KG1 (cell line): Measurements from ENCODE around the gene DPP10.

Source experiments
- DNase-seq: peaks from one replicate; lab custom pipeline; 2025; lab: John Stamatoyannopoulos, UW

The DPP10 gene

DNA sequence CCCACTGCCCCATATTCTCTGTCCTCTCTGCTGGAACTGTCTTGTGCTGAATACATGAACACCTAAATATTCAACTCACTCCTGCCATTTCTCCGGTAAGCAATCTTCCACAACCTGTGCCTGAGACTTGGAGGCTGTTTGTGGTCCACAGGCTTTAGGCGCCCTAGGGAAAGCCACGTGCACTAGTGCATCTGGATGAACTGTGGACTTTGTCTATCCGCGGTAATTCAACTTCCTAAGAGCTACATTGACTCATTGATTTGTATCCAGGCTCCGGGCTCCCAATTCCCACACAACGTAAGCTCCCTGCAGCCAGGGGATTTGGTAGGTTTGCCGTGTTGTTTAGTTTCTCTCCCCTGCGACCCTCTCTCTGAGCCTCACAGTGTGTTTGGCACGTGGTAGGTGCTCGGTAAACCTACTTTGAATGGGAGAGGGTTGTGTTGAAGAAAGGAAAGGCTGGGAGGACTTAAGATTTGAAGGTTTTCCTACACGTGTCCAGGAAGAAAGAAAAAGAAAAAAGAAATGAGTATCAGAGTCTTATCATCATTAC is 718.2 kb downstream of the DPP10 start:
- no peak for DNase-seq

DNA sequence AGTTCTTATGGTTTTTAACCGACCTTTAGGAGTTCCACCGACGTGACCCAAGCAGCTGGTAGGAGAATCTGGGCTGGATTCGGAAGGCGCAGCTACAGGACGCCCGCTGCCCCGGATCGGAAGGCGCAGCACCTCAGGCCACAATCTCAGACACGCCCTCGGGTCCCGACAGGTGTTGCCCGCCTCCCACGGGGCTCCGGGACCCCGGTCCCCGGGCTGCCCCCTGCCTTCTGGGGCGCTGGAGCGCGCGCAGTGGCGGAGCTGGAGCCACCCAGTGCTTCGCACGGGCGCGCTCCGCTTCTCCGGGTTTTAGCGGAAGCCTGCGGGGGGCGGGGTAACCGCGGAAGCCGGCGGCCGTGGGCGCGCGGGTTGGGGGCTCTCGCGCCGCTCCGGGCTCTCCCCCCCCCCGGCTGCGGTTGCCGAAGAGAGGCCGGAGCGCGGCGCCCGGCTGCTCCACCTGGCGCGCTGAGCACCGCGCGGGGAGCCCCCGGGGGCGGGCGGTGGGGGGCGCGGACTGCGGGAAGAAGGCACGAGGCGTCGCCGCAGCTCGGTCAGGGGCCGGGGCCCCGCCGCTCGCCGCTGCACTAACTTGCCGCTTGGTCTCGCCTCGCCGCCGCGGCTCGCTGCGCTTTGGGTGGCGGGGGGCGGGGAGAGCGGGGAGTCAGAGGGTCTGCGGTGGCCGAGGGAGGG is 718.8 kb downstream of the DPP10 start:
- no peak for DNase-seq

DNA sequence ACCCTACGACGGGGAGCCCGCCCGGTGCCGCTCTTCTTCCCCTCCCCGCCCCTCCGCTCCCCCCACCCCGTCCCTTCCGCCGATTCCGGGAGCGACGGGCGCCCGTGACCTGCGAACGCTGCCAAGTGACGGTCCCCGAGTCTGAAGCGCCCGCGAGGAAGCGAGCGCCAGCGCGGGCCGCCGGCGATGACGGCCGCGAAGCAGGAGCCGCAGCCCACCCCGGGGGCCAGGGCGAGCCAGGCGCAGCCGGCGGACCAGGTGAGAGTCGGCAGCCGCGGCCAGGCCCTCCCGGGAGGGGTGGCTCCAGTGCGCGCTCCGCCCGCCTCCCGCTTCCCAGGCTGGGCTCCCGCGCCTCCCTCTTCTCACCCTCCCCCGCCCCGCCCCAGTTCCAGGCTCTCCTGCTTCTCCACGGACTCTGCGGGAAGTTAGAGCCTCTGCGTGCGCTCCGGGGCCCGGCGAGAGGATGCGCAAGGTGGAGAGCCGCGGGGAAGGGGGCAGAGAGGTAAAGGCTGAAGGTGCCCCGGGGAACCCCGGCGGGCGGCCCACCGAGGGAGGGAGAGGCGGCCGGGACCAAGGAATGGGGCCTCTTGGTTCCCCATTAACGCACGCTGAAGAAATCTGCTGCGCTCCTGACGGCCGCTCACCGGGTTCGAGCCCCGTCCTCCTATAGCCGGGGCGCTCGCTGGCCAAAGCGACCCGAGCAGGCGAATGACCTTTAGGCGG is 719.5 kb downstream of the DPP10 start:
- DNase-seq, result no peak

DNA sequence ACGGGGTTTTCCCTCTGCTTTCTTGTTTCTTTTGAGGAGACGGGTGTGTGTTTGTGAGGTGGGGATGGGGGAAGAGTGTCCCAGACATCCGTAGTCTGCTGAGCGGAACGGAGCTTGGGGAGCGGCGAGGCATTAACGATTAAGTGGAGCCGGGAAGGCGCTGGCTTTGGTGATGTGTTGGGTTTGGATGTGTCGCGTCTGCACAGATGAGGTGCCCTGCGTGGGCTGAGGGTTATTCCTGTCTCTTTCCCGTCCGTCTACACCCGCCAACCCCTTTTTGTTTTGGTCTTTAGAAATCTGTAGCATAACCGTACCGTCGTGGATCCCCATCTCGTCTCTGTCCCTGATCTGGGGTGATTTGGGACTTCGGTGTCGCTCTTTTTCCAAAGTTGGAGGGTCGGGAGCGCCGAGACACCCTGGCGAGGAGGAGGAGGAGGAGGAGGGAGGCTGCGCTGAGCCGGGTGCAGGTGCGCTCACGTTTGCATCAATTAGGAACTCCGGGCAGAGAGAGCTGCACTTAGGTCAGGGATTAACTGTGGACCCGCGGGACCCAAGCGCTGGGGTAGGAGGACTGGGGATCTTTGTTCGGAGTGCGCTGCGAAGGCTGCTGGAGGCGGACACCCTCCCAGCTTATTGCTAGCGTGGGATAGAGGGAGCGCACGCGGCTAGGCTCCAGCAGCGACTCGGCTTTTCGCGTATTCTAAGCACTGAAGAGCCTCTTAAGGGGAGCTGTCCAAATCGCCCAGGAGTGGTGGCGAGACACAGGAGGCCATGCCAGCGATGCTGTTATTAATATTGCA is 720.3 kb downstream of the DPP10 start:
- DNase-seq, result no peak

DNA sequence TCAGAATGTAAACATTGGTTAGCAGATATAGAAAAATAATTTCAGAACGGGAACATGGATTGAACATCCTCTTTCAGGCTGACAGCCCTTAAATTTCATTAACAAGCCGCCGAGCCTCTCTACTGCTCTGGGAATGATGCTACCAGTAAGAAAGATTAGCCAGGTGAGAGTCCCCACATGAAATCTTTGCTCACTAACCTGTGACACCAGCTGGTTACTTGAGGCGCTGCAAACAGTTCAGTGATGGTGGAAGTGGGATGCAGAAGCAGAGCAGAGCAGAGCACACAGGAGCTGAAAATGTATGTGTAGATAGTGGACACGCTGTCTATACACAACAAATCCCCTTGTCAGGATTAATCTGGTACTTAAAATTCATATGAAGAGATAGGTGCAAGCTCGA is 721.1 kb downstream of the DPP10 start:
- DNase-seq, result no peak

DNA sequence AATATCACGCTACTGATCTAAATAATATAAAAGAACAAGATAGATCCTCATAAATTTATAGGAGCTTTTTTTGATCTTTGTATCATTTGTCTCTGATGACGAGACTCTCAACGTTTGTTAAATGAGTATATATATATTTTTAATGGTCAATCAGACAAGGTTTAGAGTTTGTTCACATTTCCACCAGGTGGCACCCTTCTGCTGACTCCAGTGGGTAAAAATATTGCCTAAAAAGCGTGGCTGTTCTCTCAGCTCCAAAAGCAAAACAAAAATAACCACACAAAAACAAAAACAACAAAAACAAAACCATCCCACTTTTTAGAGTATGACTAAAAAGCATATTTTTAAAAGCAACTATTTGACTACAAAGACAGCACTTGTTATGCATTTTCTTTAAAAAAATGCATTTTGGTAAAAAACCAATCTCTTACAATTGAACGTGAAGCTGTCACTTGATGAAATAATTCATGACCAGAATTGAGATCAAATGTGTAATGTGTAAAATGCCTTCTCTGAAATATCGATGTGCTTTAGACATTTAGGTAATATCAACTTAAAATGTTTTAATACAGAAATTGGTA is 723.2 kb downstream of the DPP10 start:
- no peak for DNase-seq

DNA sequence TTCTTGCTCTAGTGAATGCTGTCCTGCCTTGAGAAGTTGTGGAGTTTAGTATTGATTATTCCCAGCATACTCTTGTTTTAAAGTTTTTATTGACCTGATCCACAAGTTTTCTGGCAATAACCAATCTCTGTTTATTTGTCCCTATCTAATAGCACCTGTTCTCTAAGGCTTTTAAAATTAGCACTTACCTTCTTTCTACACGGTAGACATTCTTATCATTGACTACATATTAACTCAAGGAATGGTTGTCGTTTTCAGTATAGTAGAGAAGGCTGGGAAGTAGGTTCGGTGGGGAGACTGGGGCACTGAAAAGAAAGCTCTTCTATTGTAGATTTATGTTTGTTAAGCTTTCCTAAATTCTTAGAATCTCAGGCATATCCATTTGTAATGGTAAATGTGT is 726.0 kb downstream of the DPP10 start:
- DNase-seq, result no peak

DNA sequence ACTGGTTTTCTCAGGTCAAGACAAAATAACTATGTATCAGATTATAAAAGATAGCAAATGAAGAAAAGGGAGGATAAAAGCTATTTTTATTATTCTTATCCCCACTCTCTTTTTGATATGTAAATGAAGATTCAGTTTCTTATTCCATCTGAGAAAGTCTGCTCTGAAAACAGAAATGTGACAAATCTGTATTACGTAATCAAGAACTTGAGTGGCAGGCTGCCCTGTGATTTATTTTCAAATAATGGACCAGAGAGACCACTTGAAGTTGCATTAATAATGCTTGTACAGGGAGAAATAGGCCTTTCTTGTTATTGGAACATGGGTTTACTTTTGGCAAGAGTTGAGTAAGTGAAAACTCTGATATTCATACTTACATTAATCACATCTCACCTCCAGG is 727.4 kb downstream of the DPP10 start:
- DNase-seq, result no peak

DNA sequence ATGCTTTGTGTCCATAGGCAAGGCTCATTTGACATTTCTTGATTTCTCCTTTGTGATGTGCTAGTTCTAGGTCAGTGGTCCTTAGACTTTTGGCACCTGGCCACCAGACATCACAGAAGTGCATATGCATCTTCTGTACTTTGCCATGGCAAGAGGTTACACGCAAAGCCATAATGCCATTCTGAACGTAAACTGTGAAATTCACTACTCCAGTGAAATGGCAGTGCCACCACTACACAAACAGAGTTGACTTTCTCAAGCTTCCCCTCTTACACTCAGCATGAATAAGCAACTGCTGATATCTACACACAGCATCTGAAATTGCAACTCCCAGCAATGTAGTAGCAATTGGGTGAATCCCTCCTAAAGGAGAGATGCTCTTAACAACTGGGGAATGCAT is 729.3 kb downstream of the DPP10 start:
- no peak for DNase-seq

DNA sequence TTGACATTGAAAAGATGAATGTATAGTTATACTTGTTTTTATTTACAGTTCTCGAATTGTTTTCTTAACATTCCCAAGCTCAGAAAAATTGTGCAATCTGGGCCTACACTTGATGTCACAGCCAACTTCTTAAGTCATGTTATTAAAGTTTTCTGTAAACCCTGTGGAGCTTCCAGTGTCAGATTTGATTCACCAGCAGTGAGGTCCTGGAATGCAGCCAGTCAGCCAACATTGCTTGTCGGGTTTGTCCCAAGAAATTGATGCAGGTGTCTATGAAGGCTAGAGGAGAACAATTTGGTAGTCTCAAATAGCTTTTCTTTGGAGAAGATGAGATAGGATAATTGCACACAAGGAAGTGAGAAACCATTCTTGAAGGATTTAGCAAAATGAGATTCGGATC is 732.2 kb downstream of the DPP10 start:
- DNase-seq, result no peak

DNA sequence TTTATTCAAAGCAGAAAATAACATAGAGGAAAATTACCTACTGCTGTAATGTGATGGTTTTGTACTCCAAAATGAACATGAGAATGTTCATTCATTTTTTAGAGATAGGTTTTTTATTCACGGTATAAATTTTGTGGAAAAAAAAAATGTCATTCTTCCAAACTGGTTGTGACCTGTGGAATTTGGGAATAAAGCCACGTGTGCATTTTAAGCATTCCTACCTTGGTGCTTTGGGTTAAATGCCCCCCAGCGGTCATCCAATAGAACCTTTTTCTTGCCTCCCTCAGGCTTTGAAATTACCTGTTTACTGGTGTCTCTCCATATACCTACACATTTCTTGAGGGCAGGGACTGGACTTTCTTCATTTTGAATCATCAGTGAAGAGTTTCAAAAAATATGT is 740.7 kb downstream of the DPP10 start:
- DNase-seq, result no peak

DNA sequence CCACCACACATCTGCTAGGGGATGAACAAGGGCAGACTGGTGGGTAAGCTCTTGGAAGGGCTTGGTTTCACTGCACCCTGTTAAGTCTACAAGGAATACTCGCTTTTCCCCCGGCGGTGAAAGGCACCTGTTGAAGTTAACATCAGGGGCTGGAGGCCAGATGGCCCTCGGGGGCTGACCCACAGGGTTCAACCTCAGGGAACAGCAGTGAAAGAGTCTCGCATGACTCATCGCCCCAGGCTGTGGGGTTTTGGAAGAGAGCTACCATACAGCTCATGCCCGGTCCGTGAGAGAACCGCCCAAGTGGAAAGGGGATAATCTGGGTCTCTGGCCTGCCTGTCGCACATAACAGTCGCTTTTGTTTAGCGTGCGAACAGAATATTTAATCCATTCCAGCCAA is 748.0 kb downstream of the DPP10 start:
- no peak for DNase-seq

DNA sequence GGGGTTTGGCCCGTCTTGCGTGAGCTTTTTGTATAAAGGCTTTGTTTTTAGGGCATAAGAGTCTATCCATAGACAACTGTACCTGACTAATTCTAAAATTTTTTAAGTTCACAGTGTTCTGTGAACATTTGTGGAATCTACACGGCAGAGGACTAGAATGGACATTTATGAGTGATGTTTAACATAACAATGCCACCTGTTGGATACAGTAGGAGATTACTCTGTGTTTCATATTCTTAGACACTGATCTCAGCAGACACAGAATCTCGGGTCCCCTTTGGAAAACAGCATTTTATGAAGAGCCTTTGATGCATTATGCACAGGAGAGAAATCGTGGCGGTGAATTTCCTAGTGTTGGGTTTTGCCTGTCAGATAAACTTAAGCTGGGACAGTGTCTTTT is 752.2 kb downstream of the DPP10 start:
- DNase-seq, result no peak

DNA sequence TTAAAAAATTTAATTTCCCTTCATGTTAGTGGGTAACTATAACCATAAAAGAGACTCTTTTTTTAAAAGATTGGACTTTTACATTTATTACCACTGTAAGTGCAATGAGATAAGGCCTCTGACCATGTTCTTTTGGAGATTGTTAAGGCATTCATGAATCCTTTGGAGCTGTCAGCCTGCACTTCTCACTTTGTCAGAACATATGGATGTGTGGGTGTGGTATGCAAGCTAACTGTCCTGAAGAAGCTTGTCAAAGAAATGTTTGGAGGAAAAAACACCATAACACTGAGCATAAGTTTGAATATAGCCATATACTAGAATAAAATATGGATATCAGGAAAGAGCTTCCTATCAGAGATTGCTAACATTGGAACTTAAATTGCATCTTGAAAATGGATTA is 754.1 kb downstream of the DPP10 start:
- DNase-seq, result no peak

DNA sequence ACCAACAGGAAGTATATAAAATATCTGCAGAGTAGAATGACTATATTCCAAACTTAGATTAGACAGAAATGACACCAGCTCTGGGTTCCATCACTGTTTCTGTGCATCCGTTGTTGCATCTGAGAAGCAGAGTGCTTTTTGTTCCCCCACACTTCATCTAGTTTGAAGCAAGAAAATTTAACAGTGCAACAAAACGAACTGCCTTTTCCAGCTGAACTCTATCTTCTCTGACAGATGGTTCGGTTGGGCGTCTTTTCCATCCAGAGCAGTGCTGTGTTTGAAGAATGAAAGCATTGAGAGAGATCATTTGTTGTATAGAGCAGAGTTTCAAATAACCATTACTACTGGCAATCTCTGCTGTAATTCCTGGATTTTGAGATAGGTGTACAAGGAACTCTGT is 757.5 kb downstream of the DPP10 start:
- DNase-seq, result no peak

DNA sequence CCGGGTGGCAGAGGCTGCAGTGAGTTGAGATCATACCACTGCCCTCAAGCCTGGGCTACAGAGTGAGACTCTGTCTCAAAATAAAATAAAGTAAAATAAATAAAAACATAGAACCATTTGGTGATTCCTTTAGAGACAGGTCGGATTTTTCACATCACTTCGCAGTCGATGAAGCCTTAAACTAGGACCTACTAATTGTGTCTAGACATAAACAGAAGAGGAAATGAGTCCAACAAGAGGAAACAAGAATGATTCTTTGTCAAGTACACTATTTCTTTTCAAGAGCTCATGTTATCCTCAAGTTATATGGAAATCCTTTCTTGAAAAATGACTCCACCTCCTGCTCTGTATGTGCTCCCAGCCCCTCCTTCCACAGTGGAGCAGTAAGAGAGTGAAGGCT is 758.9 kb downstream of the DPP10 start:
- no peak for DNase-seq

DNA sequence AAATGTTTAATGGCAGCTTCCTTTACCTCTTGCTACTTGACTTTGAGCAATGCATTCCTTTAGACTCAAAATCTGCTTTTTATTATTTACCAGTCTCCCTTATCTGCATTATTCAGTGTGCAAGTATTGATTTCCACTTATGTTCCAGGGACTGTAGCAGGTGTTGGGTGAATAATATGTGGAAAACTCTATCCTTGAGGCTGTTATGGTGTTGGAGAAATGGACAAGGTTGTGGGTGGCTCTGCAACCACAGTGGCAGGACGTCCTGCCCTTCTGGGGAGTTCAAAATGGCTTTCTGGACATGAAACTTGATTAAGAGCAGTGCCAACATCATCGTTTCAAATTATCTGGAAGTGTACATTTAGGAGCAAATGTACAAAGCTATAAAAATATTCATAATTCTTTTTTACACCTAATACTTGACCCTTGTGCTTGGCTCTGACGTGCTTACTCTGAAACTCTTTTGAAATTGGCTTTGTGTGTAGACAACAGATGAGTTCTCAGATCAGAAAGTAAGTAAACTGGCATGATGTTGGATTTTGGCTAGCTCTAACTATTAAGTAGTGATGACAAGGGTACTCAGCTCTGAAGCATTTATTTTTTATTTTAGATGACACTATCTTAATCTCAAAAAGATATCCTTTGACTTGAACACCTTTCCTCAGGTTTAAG is 766.2 kb downstream of the DPP10 start:
- no peak for DNase-seq

DNA sequence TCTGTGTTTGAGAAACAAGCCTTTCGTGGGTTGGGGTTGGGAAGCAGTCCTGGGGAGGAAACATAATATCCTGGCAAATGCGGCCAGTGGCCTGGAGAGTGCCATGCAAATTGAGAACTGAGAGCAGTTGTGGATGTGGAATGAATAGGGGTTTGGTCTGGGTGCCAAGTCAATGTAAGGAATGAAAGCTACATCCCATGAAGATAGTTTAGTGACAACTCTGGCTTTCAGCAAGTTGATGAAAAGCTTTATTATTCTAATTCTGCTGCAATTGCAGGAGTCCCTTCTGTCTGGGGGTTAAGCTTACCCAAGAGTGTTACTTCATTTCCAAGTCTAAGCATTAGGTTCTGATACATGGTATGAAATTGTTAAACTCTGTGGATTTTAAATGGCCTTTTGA is 771.6 kb downstream of the DPP10 start:
- DNase-seq, result no peak

DNA sequence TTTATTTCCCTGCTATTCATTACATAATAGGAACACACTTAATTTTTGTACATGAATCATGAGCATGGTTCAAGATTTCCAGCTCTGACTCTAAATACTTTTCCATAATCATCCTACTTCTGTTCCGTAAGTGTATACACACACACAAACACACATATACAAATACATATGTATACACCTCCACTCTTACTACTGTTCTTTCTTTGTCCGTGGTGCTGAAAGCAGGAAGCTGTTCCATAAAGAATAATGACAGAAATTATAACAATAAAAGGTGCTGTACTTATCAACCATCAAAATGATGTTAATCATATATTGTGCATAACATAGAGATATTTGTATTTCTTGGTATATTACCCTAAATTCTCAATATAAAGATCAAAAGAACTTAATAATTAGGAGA is 776.9 kb downstream of the DPP10 start:
- DNase-seq, result no peak

DNA sequence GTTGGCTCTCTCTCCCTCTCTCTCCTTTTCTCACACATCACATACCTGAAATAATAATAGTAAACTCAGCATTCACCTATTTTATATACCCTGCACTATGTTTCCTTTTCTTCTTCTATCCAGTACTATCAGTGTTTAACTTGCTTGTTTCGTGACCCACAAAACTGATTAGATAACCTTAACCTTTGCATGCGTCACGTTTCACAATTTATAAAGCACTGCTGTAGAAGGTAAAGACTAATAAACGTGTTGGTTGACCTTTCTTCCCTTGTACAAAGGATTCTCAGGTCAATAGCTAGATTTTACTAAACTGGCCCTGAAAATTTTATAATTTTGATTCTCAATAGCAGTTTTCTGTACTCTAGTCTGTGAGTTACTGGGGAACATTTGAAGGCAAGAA is 791.7 kb downstream of the DPP10 start:
- no peak for DNase-seq

DNA sequence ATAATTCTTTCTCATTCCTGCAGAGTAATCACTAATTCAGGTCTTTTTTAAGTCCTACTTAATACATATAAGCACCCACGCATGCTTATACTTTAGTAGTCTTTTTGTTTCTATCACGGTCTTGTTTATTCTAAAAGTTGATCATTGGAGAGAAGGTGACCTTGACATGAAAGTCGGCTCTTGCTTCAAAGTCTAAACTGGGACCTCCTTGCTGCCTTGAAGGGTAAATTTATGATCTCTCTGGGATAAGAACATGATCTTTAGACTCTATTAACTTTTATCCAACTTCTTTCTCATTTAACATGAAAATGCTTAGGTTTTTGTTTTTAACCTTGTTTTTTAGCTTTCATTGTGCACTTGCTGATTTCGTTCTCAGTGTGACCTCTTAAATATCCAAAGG is 792.3 kb downstream of the DPP10 start:
- DNase-seq, result no peak

DNA sequence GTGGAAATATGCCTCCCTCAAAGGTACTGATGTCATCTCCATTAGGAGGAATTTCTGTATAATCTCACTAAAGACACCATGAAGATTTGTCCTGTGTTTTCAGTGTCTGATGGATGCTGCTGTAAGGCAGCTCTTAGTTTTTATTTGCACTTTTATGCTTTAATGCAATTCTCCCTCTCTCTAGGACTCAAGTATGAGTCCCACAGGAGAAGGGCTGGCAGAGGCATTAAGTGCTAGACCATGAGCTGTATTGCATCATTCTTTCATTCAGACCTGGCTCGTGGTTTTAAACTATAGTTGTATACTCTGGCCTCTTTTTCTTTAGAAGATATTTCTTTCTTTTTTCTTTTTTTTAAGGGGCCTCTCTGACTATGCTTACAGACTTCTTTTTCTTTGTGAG is 805.6 kb downstream of the DPP10 start:
- no peak for DNase-seq
